ENCODE results near the gene RANBP17.

DNA sequence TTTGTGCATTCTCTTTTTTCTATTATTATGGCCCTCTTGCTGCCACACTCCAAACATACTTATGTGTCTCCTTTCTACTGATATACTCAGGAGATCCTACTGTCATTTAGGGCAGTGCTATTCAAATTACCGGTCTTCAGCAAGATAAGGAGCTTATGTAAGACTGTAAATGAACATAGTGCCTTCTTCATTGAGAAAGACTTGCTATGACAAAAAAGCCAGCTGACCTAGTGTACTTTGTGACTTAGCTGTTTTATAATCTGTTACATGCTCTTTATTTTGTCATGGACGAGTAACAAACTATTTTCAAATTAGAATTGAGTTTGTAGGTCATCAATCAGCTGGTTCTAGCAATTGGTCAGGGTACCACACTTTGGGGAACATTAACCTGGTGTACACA is 32.8 kb downstream of the RANBP17 start:
- TF ChIP-seq POLR2A (IDR thresholded peaks at IDR 0.05) (no peak), POLR2AphosphoS5 (IDR thresholded peaks at IDR 0.05) (no peak)
- TF ChIP-seq, protein P1, sequence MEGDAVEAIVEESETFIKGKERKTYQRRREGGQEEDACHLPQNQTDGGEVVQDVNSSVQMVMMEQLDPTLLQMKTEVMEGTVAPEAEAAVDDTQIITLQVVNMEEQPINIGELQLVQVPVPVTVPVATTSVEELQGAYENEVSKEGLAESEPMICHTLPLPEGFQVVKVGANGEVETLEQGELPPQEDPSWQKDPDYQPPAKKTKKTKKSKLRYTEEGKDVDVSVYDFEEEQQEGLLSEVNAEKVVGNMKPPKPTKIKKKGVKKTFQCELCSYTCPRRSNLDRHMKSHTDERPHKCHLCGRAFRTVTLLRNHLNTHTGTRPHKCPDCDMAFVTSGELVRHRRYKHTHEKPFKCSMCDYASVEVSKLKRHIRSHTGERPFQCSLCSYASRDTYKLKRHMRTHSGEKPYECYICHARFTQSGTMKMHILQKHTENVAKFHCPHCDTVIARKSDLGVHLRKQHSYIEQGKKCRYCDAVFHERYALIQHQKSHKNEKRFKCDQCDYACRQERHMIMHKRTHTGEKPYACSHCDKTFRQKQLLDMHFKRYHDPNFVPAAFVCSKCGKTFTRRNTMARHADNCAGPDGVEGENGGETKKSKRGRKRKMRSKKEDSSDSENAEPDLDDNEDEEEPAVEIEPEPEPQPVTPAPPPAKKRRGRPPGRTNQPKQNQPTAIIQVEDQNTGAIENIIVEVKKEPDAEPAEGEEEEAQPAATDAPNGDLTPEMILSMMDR (IDR thresholded peaks at IDR 0.05), result no peak
